GM18873 (cell line): ENCODE measurements around the gene ZGLP1.
"Not testable (repeated sequence)": the region's sequence is repeated elsewhere in the genome, so short reads cannot be mapped to it uniquely, and the experiment has no call there.

ENCODE experiments used
- ATAC-seq: cut with Tn5 transposase; IDR thresholded peaks from one replicate; pipeline ENCODE4 v1.9.1; 2021; ENCODE audit warnings: mild to moderate bottlenecking, moderate library complexity, moderate number of reproducible peaks; ENCODE audit not compliant: unreplicated experiment, low FRiP score

Gene ZGLP1

GRCh38 chr19:10309423-10309822 is at the start of gene ZGLP1:
Gene ZGLP1 (minus strand): TSS chr19:10309815.
- ATAC-seq = no peak

GRCh38 chr19:10356431-10356830 is 46.8 kb upstream of the ZGLP1 start:
- ATAC-seq = no peak

- no peak for ATAC-seq
Measured at GRCh38 chr19:10353793-10354391, 44.3 kb upstream of the ZGLP1 start.

- ATAC-seq = no peak
Measured at GRCh38 chr19:10352764-10353671, 43.4 kb upstream of the ZGLP1 start.

GRCh38 chr19:10346509-10346908 is 36.9 kb upstream of the ZGLP1 start:
- ATAC-seq = no peak

GRCh38 chr19:10344780-10345179 is 35.2 kb upstream of the ZGLP1 start:
- ATAC-seq = no peak

- ATAC-seq = no peak
Measured at GRCh38 chr19:10343495-10343894, 33.9 kb upstream of the ZGLP1 start.

- ATAC-seq = no peak
Measured at GRCh38 chr19:10339977-10340376, 30.4 kb upstream of the ZGLP1 start.

GRCh38 chr19:10339380-10339960 is 29.9 kb upstream of the ZGLP1 start, which contains the start of gene ICAM3:
Gene ICAM3 (minus strand): TSS chr19:10339624. CDS start chr19:10339614, 10 bp downstream.
- ATAC-seq = no peak

GRCh38 chr19:10338940-10339339 is 29.3 kb upstream of the ZGLP1 start:
- no peak for ATAC-seq

GRCh38 chr19:10336725-10337124 is 27.1 kb upstream of the ZGLP1 start:
- not testable (repeated sequence) for ATAC-seq

- no peak for ATAC-seq
Measured at GRCh38 chr19:10335352-10335985, 25.9 kb upstream of the ZGLP1 start.

- no peak for ATAC-seq
Measured at GRCh38 chr19:10334588-10335351, 25.2 kb upstream of the ZGLP1 start.

- no peak for ATAC-seq
Measured at GRCh38 chr19:10333758-10334587, 24.4 kb upstream of the ZGLP1 start.

GRCh38 chr19:10332965-10333757 is 23.5 kb upstream of the ZGLP1 start, which contains the start of gene RAVER1:
Gene RAVER1 (minus strand): TSS chr19:10333529. CDS start chr19:10333507, 22 bp downstream.
- peak; percentile 71 for ATAC-seq

GRCh38 chr19:10332158-10332964 is 22.7 kb upstream of the ZGLP1 start:
- ATAC-seq = no peak

GRCh38 chr19:10329555-10329954 is 19.9 kb upstream of the ZGLP1 start:
- no peak for ATAC-seq
